Measurements from ENCODE around the gene CHST11. TPM values are rescaled to one million over a fixed set of nuclear protein-coding genes. Genes with fewer than 3 reads are reported as not detected.

Gene CHST11
- total and polyA plus RNA-seq, 9 of the 15 experiments (the other 6 are each of a cell fraction or from before 2014, with no cell fraction given) = 2.3 to 38.7 (median 15.0) TPM

DNA sequence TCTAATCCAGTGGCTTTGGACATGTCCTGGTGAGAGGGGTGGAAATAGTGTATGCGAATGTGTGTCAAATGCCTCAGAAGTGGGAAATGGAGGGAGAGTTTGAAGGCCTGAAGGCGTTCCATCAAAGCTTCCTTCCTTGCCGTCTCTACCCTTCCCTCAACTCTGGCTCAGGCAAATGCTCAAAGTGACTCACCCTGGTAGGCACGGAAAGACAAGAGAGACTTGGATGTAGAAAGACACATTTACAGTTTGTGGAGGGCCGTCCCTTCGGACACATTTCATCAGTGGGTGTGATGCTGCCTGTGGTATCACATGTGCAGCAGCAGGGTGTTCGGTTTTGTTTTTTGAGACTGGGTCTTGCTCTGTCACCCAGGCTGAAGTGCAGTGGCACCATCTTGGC is 36.7 kb downstream of the CHST11 start (continued):
- no peak for TF ChIP-seq ZNF436 (CRISPR knock-in tag; IDR thresholded peaks at IDR 0.05)
- TF ChIP-seq, protein P1, sequence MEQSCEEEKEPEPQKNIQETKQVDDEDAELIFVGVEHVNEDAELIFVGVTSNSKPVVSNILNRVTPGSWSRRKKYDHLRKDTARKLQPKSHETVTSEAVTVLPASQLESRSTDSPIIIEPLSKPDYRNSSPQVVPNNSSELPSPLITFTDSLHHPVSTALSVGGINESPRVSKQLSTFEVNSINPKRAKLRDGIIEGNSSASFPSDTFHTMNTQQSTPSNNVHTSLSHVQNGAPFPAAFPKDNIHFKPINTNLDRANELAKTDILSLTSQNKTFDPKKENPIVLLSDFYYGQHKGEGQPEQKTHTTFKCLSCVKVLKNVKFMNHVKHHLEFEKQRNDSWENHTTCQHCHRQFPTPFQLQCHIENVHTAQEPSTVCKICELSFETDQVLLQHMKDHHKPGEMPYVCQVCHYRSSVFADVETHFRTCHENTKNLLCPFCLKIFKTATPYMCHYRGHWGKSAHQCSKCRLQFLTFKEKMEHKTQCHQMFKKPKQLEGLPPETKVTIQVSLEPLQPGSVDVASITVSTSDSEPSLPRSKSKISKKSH (CRISPR knock-in tag; IDR thresholded peaks at IDR 0.05) = no peak
- TF ChIP-seq, protein P2, sequence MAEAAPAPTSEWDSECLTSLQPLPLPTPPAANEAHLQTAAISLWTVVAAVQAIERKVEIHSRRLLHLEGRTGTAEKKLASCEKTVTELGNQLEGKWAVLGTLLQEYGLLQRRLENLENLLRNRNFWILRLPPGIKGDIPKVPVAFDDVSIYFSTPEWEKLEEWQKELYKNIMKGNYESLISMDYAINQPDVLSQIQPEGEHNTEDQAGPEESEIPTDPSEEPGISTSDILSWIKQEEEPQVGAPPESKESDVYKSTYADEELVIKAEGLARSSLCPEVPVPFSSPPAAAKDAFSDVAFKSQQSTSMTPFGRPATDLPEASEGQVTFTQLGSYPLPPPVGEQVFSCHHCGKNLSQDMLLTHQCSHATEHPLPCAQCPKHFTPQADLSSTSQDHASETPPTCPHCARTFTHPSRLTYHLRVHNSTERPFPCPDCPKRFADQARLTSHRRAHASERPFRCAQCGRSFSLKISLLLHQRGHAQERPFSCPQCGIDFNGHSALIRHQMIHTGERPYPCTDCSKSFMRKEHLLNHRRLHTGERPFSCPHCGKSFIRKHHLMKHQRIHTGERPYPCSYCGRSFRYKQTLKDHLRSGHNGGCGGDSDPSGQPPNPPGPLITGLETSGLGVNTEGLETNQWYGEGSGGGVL (CRISPR knock-in tag; IDR thresholded peaks at IDR 0.05) = no peak
- no peak for TF ChIP-seq TCF7L2 (IDR thresholded peaks at IDR 0.05; ENCODE audit: low read depth, low read length)

DNA sequence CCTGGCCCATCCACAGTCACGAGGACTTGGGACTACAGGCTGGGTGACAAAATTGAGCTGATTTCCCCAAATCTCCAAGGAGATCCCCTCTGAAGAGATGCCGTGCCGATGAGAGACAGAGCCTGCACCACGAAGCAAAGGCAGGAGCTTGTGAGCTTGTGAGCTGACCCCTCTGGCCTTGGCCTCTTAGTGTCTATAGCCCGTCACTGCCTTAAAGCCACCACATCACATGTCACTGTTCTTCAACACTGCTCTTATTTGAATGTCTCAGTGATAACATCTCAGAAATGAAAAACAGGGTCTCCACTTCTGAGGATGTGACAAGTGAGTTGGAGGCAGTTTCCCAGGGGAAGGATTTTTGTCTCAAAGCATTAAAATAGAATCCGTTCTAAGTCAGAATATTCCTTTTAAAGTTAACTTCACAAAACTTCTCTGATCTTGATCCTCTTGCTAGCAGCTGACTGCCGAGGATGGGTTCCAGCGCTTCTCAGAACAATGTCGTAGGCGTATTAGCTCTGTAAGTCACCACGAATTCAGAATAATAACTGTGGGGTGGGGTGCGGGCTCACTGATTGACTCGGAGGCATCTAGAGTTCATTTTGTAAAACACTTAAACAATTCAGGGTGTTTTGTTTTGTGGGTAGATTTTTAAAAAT is 37.5 kb downstream of the CHST11 start:
- no TSS peak for BruUV-seq (replicated peaks)
- peak overlapping the region; percentile 6 for H2AFZ ChIP-seq (ENCODE audit: low read depth, low read length)
- peak overlapping the region; percentile 23 to 43; a peak in 2 of 4 replicates for H3K9ac ChIP-seq (ENCODE audit: insufficient read depth in 1 of 2, low read depth in 2 of 2, low read length in 2 of 2)
- TF ChIP-seq ATF1 (CRISPR knock-in tag; IDR thresholded peaks at IDR 0.05) = no peak
- peak; percentile 48 for TF ChIP-seq ATF1 (tag; IDR thresholded peaks at IDR 0.05)
- TF ChIP-seq, protein P3, sequence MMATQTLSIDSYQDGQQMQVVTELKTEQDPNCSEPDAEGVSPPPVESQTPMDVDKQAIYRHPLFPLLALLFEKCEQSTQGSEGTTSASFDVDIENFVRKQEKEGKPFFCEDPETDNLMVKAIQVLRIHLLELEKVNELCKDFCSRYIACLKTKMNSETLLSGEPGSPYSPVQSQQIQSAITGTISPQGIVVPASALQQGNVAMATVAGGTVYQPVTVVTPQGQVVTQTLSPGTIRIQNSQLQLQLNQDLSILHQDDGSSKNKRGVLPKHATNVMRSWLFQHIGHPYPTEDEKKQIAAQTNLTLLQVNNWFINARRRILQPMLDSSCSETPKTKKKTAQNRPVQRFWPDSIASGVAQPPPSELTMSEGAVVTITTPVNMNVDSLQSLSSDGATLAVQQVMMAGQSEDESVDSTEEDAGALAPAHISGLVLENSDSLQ (IDR thresholded peaks at IDR 0.05) = peak; percentile 76
- TF ChIP-seq, protein P4, sequence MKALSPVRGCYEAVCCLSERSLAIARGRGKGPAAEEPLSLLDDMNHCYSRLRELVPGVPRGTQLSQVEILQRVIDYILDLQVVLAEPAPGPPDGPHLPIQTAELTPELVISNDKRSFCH (CRISPR knock-in tag; IDR thresholded peaks at IDR 0.05) = no peak
- TF ChIP-seq, protein P4 (tag; IDR thresholded peaks at IDR 0.05) = 0 out of 2 replicates have a peak, but pooled peaks have one; percentile 5
- TF ChIP-seq DACH1 (IDR thresholded peaks at IDR 0.05; ENCODE audit: partially characterized antibody) = peak; percentile 40
- TF ChIP-seq GABPB2 (CRISPR knock-in tag; conservative IDR thresholded peaks at IDR 0.05) = no peak
- TF ChIP-seq CBX8 (IDR thresholded peaks at IDR 0.05; ENCODE audit: borderline replicate concordance, extremely low read depth, low read depth, low read length, poor library complexity, severe bottlenecking) = no peak
- peak; percentile 76 for TF ChIP-seq EGR1 (conservative IDR thresholded peaks at IDR 0.05)

More for the DNA sequence above, 37.5 kb downstream of the CHST11 start:
- H3K79me2 ChIP-seq (ENCODE audit: control insufficient read depth, insufficient read depth, low read length) = peaks cover 76% of the 10 kb centered on the region
- H3K27me3 ChIP-seq (ENCODE audit: control insufficient read depth in 2 of 2, insufficient read depth in 2 of 2, low read length in 2 of 2) = no peaks in the 10 kb centered on the region
- in situ Hi-C loops (cut with MboI) = no loop called here
- H3K27ac ChIP-seq (ENCODE audit: extremely low read depth, low read depth, low read length) = peak overlapping the region; percentile 69
- H3K4me1 ChIP-seq (replicated peaks in 1 of 2; ENCODE audit: control insufficient read depth in 2 of 2, insufficient read depth in 2 of 2, low read length in 2 of 2) = peaks cover 8 to 59% of the 10 kb centered on the region in 2 experiments; a peak in 4 of 5 replicates
- peak; percentile 93 for FAIRE-seq
- peak; percentile 95 for ATAC-seq
- peaks cover 17% of the 10 kb centered on the region; the same call in 2 of the 3 replicates for H3K36me3 ChIP-seq (ENCODE audit: control insufficient read depth, insufficient read depth, low read length)
- no peaks in the 10 kb centered on the region for H3K9me3 ChIP-seq (replicated peaks; ENCODE audit: control insufficient read depth, insufficient read depth, low read depth, low read length)
- peak; percentile 50 to 84 (median 56) for DNase-seq (ENCODE audit: extremely low read depth in 1 of 4, low spot score in 3 of 4)
- peak overlapping the region; percentile 46 for H3K4me2 ChIP-seq (ENCODE audit: insufficient read depth, low read length)
- H4K20me1 ChIP-seq (replicated peaks; ENCODE audit: control insufficient read depth, insufficient read depth, low read length) = no peaks in the 10 kb centered on the region
- H3K9me1 ChIP-seq (ENCODE audit: control insufficient read depth, insufficient read depth, low read length) = no peaks in the 10 kb centered on the region
- H3K4me3 ChIP-seq = no peak overlapping the region
- POLR2A ChIA-PET = interaction anchor here (0.8 to 2.5 kb wide), 3 partner anchors 8 to 11 kb away, joined by 3 to 6 read pairs (median 6); no protein-coding TSS in a partner anchor
- intact Hi-C loops (cut with micrococcal nuclease) = loop anchor here (2.0 kb wide), 1 partner anchor 37 kb away; the partner anchor contains the start of gene CHST11
- CTCF ChIA-PET (ENCODE audit: low intra/inter-chr PET ratio) = no interaction called here
- WGBS (ENCODE audit: insufficient coverage, low coverage, missing lambda C conversion rate) = 24% methylated on average over 13 of the region's 13 CpGs
